Measurements from ENCODE around the gene KLK10.

GRCh38 chr19:51022526-51022925 is 3.0 kb upstream of the KLK10 start:
- no peak for TF ChIP-seq EZH2 (IDR thresholded peaks at IDR 0.05; ENCODE audit: low read length)
- no peak for TF ChIP-seq CTCF (optimal IDR thresholded peaks at IDR 0.05 in 1 of 3, IDR thresholded peaks at IDR 0.05 in 1 of 3, conservative IDR thresholded peaks at IDR 0.05 in 1 of 3; ENCODE audit: extremely low read depth in 1 of 3, insufficient read depth in 2 of 3, low read length in 3 of 3)
